Endothelial cell (in vitro differentiated cells): ENCODE results near the gene EID3. TPM values are rescaled to one million over a fixed set of nuclear protein-coding genes. Genes with fewer than 3 reads are reported as not detected.

ENCODE experiments used
- DNase-seq: peaks from one replicate; pipeline ENCODE4 v3.0.0; 2021; ENCODE audit warnings: low spot score
- H3K27ac Mint-ChIP-seq: one replicate; pipeline ENCODE4 v1.8.0; 2021; ENCODE audit warnings: mixed read lengths, inconsistent platforms; ENCODE audit not compliant: unreplicated experiment
- H3K27me3 Mint-ChIP-seq: one replicate; pipeline ENCODE4 v1.8.0; 2021; ENCODE audit warnings: mild to moderate bottlenecking, moderate library complexity, mixed read lengths, inconsistent platforms; ENCODE audit not compliant: unreplicated experiment
- H3K36me3 Mint-ChIP-seq: one replicate; pipeline ENCODE4 v1.8.0; 2021; ENCODE audit warnings: mild to moderate bottlenecking, low read depth, mixed read lengths, inconsistent platforms; ENCODE audit not compliant: unreplicated experiment
- H3K4me1 Mint-ChIP-seq: one replicate; pipeline ENCODE4 v1.8.0; 2021; ENCODE audit warnings: mild to moderate bottlenecking, mixed read lengths, inconsistent platforms; ENCODE audit not compliant: unreplicated experiment
- H3K4me3 Mint-ChIP-seq: one replicate; pipeline ENCODE4 v1.8.0; 2021; ENCODE audit warnings: mild to moderate bottlenecking, mixed read lengths, inconsistent platforms; ENCODE audit not compliant: unreplicated experiment
- H3K9me3 Mint-ChIP-seq: one replicate; pipeline ENCODE4 v1.8.0; 2021; ENCODE audit warnings: mixed read lengths, inconsistent platforms; ENCODE audit not compliant: unreplicated experiment
- total RNA-seq: library from RNA; stranded (reverse); fragmentation: NEBNext Ultra II Directional; extraction: Animal tissue kit (Norgen Biotek cat#: 25700); gene quantifications from one replicate; pipeline ENCODE4 v1.2.1, GENCODE V29; 2021; ENCODE audit not compliant: unreplicated experiment
- TF ChIP-seq, protein P1 (sequence below): fragments of 200-600 bp; sonication (generic); IDR thresholded peaks from one replicate; pipeline ENCODE4 v1.5.0; 2021; ENCODE audit warnings: antibody characterized with exemption; ENCODE audit not compliant: unreplicated experiment

Gene EID3
- total RNA-seq, 1 donor from 2014 or later, result 2.2 TPM

- Mint-ChIP-seq H3K4me3 (no peak overlapping the region), H3K4me1 (peaks cover 4% of the 10 kb centered on the region), H3K27me3 (peaks cover 3% of the 10 kb centered on the region), H3K9me3 (no peaks in the 10 kb centered on the region), H3K36me3 (no peaks in the 10 kb centered on the region), H3K27ac (no peak overlapping the region)
- TF ChIP-seq, protein P1, sequence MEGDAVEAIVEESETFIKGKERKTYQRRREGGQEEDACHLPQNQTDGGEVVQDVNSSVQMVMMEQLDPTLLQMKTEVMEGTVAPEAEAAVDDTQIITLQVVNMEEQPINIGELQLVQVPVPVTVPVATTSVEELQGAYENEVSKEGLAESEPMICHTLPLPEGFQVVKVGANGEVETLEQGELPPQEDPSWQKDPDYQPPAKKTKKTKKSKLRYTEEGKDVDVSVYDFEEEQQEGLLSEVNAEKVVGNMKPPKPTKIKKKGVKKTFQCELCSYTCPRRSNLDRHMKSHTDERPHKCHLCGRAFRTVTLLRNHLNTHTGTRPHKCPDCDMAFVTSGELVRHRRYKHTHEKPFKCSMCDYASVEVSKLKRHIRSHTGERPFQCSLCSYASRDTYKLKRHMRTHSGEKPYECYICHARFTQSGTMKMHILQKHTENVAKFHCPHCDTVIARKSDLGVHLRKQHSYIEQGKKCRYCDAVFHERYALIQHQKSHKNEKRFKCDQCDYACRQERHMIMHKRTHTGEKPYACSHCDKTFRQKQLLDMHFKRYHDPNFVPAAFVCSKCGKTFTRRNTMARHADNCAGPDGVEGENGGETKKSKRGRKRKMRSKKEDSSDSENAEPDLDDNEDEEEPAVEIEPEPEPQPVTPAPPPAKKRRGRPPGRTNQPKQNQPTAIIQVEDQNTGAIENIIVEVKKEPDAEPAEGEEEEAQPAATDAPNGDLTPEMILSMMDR, result no peak
- DNase-seq, result no peak
Measured at GRCh38 chr12:104275689-104276088, 27.9 kb upstream of the EID3 start.

DNA sequence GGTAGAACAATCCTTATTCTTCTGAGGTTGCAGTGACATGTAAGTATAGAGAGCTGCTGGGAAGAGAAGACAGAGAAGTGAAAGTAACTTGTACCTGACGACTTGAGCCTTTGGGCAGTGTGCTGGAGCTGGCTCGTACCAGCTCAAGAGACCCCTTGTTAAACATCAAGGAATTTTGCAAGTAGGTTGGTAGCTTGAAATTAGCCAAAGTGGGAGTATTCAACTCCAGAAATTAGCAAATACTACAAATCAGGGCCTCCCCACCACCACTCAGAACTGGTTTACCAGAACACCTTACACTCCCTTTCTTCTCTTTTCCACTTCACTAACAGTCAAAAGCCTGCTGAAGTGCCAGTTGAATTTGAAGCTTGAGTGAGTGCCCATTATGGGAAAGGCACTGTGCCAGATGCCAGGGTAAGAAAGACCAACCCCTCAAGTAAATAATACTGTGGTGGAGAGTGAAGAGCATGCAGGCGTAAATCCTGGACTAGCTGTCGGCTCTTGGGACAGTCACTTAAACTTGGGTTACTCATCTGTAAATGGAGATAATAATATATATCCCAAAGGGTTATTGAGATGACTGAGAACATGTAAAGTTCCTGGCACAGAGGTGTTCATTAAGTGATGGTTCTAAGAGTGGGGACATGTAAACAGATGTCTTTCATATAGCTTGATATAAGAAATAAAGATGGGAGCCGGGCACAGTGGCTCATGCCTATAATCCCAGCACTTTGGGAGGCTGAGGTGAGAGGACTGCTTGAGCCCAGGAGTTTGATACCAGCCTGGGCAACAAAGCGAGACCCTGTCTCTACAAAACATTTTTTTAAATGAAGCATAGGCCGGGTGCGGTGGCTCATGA is 27.0 kb upstream of the EID3 start:
- TF ChIP-seq, protein P1, result no peak
- Mint-ChIP-seq H3K27ac (no peak overlapping the region), H3K36me3 (no peaks in the 10 kb centered on the region), H3K27me3 (peaks cover 3% of the 10 kb centered on the region), H3K9me3 (no peaks in the 10 kb centered on the region), H3K4me1 (peaks cover 4% of the 10 kb centered on the region), H3K4me3 (no peak overlapping the region)
- no peak for DNase-seq

- Mint-ChIP-seq H3K9me3 (no peaks in the 10 kb centered on the region), H3K27me3 (peaks cover 1% of the 10 kb centered on the region), H3K4me3 (no peak overlapping the region), H3K4me1 (peaks cover 4% of the 10 kb centered on the region), H3K36me3 (no peaks in the 10 kb centered on the region), H3K27ac (no peak overlapping the region)
- TF ChIP-seq, protein P1, result no peak
- no peak for DNase-seq
Measured at GRCh38 chr12:104279164-104279563, 24.4 kb upstream of the EID3 start.

DNA sequence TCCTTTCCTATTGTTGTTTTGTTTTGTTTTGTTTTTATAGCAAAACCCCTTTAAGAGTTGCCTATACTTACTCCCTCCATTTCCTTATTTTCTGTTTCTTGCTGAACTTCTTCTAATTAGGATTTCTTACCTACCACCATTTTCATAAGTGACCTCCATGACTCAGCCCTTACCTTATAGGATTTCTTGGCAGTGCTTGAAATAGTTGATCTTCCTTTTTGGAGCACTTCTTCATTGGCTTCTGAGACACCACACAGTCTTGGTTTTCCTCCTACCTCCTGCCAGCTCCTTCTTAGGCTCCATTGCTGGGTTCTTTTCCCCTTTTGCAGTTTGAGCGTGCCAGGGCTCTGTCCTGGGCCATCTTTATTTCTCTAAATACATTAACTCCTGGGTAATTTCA is 23.4 kb upstream of the EID3 start:
- Mint-ChIP-seq H3K36me3 (no peaks in the 10 kb centered on the region), H3K4me3 (no peak overlapping the region), H3K27me3 (peaks cover 1% of the 10 kb centered on the region), H3K4me1 (peaks cover 4% of the 10 kb centered on the region), H3K27ac (no peak overlapping the region), H3K9me3 (no peaks in the 10 kb centered on the region)
- no peak for DNase-seq
- TF ChIP-seq, protein P1, result no peak

- Mint-ChIP-seq H3K36me3 (no peaks in the 10 kb centered on the region), H3K4me1 (peaks cover 8% of the 10 kb centered on the region), H3K27me3 (peaks cover 1% of the 10 kb centered on the region), H3K9me3 (no peaks in the 10 kb centered on the region), H3K27ac (no peak overlapping the region), H3K4me3 (no peak overlapping the region)
- TF ChIP-seq, protein P1, result no peak
- DNase-seq, result no peak
Measured at GRCh38 chr12:104280717-104281458, 22.7 kb upstream of the EID3 start.
